HFFc6 (cell line): Measurements from ENCODE around the gene NPM1. TPM values are rescaled to one million over a fixed set of nuclear protein-coding genes. Genes with fewer than 3 reads are reported as not detected.
A peak's percentile ranks its signal among the peaks of the same experiment; 100 is the strongest.

Experiments used
- DNase-seq: peaks from one replicate; pipeline ENCODE4 v3.0.0-alpha.2; 2018
- H3K27ac Mint-ChIP-seq: 2 replicates; pipeline ENCODE4 v1.8.0; 2020; ENCODE audit warnings: mild to moderate bottlenecking, mixed read lengths
- H3K27me3 Mint-ChIP-seq: 2 replicates; pipeline ENCODE4 v1.8.0; 2021; ENCODE audit warnings: mild to moderate bottlenecking, moderate library complexity, mixed read lengths; ENCODE audit not compliant: insufficient read depth
- H3K36me3 Mint-ChIP-seq: 2 replicates; pipeline ENCODE4 v1.8.0; 2021; ENCODE audit warnings: low read depth, mixed read lengths
- H3K4me1 Mint-ChIP-seq: 2 replicates; pipeline ENCODE4 v1.8.0; 2020; ENCODE audit warnings: low read depth, mixed read lengths
- H3K4me3 Mint-ChIP-seq: 2 replicates; pipeline ENCODE4 v1.8.0; 2020; ENCODE audit warnings: mild to moderate bottlenecking, moderate library complexity, mixed read lengths
- H3K9me3 Mint-ChIP-seq: 2 replicates; pipeline ENCODE4 v1.8.0; 2020; ENCODE audit warnings: mild to moderate bottlenecking, mixed read lengths
- total RNA-seq, 6 experiments: library from RNA; stranded (reverse); fragmentation: NEBNext Ultra II Directional; extraction: Animal tissue kit (Norgen Biotek cat#: 25700); gene quantifications; 2 replicates in 1 of 6; 3 replicates in 5 of 6; pipeline ENCODE4 v1.2.3, GENCODE V29; 2021
- TF ChIP-seq, protein P1 (sequence below): fragments of 200-600 bp; sonication (generic); IDR thresholded peaks from 2 replicates; pipeline ENCODE4 v1.5.0; 2021; ENCODE audit warnings: antibody characterized with exemption, mild to moderate bottlenecking

NPM1 gene
- total RNA-seq, 6 experiments from 2014 or later: 1,557 to 2,328 (median 1,897) TPM

DNA sequence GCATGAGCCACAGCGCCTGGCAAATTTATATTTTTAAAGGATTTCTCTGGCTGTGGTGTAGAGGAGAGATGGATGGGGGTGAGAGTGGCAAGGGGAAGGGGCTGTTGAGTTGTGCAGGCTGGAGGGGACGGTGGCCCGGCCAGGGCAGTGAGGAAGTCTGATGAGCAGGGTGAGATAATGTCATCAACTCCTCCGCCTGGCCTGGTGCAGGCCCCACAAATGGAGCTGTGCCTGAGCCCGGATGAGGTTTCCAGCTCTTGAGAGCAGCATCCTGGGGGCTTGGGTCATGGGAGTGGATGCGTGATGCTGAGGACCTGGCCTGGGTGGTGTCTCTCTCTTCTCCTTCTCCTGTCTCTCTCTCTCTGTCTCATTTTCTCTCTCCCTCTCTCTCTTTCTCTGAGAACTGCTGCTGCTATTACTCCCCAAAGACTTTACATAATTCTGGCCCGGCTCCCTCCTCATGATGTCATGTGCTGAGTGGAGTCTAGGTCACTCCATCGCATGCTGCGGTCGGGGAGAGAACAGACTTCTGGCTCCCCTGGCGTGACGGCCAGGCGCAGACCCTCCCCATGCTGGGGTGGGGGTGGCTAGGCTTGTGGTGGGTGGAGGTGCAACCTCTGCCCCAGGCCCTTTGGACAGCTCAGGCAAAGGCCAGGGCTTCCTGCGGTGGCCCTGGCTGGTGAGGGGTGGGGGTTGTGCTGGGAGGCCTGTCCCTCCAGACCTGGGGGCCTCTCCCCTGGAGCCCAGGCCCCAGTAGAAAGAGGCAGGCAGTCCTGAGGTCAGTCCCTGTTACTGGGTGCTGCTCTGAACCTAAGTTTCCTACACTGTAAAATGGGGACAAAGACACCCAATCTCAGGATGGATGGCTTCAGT lies 58.2 kb downstream of the NPM1 start:
- peaks cover 29% of the 10 kb centered on the region for H3K4me1 Mint-ChIP-seq
- no peak overlapping the region for H3K4me3 Mint-ChIP-seq
- peak overlapping the region; percentile 15 for H3K27ac Mint-ChIP-seq
- no peaks in the 10 kb centered on the region for H3K36me3 Mint-ChIP-seq
- peaks cover 15% of the 10 kb centered on the region for H3K27me3 Mint-ChIP-seq
- DNase-seq: peak; percentile 53
- H3K9me3 Mint-ChIP-seq: no peaks in the 10 kb centered on the region
- TF ChIP-seq, protein P1, sequence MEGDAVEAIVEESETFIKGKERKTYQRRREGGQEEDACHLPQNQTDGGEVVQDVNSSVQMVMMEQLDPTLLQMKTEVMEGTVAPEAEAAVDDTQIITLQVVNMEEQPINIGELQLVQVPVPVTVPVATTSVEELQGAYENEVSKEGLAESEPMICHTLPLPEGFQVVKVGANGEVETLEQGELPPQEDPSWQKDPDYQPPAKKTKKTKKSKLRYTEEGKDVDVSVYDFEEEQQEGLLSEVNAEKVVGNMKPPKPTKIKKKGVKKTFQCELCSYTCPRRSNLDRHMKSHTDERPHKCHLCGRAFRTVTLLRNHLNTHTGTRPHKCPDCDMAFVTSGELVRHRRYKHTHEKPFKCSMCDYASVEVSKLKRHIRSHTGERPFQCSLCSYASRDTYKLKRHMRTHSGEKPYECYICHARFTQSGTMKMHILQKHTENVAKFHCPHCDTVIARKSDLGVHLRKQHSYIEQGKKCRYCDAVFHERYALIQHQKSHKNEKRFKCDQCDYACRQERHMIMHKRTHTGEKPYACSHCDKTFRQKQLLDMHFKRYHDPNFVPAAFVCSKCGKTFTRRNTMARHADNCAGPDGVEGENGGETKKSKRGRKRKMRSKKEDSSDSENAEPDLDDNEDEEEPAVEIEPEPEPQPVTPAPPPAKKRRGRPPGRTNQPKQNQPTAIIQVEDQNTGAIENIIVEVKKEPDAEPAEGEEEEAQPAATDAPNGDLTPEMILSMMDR: no peak

DNA sequence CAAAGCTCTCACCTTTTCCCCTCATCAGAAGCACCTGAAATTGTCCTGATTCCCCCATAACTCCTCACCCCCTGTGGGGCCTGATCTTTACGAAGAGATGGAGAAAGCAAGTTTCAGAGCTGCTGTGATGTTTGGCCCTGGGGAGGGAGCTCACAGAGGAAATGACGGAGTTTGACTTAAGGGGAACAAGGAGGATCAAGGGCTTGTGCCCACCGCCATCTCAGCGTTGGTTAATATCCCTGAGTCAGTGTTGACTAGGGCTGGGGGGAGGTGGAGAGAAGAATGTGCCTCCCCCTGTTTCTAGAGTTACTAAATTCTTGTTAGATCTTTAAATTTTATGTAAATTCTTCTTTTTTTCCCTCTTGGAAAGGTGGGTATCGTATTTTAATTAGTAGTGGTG lies 59.6 kb downstream of the NPM1 start:
- Mint-ChIP-seq H3K36me3 (no peaks in the 10 kb centered on the region), H3K27me3 (peaks cover 5% of the 10 kb centered on the region), H3K4me1 (peaks cover 29% of the 10 kb centered on the region), H3K27ac (no peak overlapping the region), H3K4me3 (no peak overlapping the region), H3K9me3 (no peaks in the 10 kb centered on the region)
- DNase-seq: no peak
- TF ChIP-seq, protein P1: no peak

DNA sequence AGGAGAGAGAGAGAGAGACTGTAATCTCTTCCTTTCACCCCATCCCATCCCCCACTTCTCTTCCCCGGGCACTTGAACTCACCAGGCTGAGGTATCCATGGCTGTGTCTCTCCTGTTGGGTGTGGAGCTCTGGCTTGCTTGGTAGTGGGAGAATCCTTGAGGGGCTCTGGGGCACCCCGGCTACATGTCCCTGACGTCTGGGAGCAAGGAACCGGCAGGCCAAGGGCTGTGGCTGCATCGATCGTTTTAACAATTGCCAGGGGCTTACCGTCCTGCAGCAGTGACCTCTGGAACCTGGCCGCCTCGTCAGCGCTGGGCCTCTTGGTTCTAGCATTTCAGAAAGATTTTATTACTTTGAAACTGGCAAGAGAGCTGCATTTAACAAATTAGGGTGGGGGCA lies 61.8 kb downstream of the NPM1 start:
- Mint-ChIP-seq H3K36me3 (no peaks in the 10 kb centered on the region), H3K9me3 (no peaks in the 10 kb centered on the region), H3K27ac (no peak overlapping the region), H3K4me3 (no peak overlapping the region), H3K27me3 (peaks cover 5% of the 10 kb centered on the region), H3K4me1 (peaks cover 29% of the 10 kb centered on the region)
- TF ChIP-seq, protein P1: no peak
- no peak for DNase-seq

DNA sequence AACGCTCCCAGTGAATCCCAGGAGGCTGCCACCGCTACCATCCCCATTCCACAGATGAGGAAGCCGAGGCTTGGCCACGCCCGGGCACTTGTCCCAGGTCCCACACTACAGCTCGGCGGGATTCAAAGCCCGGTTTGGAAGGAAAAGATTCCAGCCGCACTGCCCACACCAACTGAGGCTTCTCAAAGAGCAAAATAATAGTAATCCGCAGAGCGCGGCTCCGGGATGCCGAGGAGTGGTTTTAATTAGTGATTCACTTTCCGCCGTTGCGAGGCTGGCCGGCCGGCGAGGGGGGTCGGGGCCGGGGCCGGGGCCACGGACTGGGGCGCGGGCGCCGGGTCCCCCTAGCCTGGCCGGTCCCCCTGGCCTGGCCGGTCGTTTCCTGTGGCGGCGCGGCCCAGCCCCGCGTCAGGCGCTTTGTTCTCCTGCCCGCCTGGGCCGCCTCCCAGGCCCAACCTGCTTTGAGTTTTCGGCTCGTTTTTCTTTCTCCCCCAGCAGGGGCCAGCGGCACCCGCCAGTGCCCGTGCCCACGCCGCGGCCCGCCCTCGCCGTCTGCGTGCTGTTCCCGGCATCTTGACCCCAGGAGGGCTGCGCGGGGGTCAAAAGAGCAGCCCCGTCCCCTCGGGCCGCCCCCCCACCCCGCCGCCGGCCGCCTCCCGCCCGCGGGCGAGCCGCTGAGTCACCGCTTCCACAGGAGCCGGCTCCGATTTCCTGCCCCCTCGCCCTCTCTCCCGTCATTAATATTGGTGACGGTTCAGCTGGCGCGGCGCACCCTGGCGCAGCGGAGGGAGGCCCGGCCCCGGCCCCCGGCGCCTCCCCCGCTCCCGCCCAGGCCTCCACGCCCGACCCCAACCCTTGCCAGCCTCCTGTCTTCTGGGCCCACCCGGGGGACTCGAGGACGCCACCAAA lies 63.0 kb downstream of the NPM1 start:
- Mint-ChIP-seq H3K4me1 (peaks cover 19% of the 10 kb centered on the region), H3K27me3 (peaks cover 5% of the 10 kb centered on the region), H3K9me3 (no peaks in the 10 kb centered on the region), H3K27ac (peak overlapping the region; percentile 89), H3K36me3 (no peaks in the 10 kb centered on the region), H3K4me3 (peak overlapping the region; percentile 80)
- DNase-seq: peak; percentile 65
- TF ChIP-seq, protein P1: no peak

DNA sequence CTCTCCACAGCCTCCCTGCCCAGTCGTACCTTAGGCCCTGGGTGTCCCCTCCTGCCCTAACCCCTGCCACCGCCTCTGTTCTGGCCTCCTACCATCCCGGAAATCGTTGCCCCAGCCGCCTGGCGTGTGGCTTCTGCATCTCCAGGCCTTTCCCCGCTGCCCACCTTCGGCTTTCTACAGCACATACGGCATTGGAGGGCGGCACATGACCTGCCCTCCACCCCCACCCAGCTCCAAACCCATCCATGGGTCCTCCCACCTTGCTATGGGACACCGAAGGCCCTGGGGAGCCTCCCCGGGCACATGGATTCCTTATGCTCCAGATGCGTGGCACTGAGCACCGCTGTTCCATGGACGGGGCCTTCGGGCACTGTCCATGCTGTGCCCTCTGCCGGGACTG lies 63.8 kb downstream of the NPM1 start:
- Mint-ChIP-seq H3K27ac (peak overlapping the region; percentile 89), H3K27me3 (peaks cover 5% of the 10 kb centered on the region), H3K9me3 (no peaks in the 10 kb centered on the region), H3K4me3 (peak overlapping the region; percentile 43; the same call in 1 of the 2 replicates), H3K36me3 (no peaks in the 10 kb centered on the region), H3K4me1 (peaks cover 14% of the 10 kb centered on the region)
- TF ChIP-seq, protein P1: no peak
- DNase-seq: no peak
